HFF-Myc (cell line): Measurements from ENCODE around the gene POC1A.

ENCODE experiments used
- DNase-seq: peaks from one replicate; pipeline ENCODE4 v3.0.0-alpha.2; 2011; ENCODE audit warnings: low read depth; ENCODE audit errors: extremely low read depth
- H3K4me3 ChIP-seq: replicated peaks from 2 replicates; pipeline ENCODE4 v1.5.1; 2011; ENCODE audit warnings: low read depth, mild to moderate bottlenecking, control low read depth, low read length
- TF ChIP-seq, protein P1 (sequence below): IDR thresholded peaks from 2 replicates; pipeline ENCODE4 v1.5.1; 2012; ENCODE audit warnings: mild to moderate bottlenecking, low read depth, low read length, control low read depth; ENCODE audit errors: missing control alignments

Gene POC1A

GRCh38 chr3:52087731-52088130, 66.5 kb downstream of the POC1A start:
- H3K4me3 ChIP-seq, result no peak overlapping the region
- TF ChIP-seq, protein P1, sequence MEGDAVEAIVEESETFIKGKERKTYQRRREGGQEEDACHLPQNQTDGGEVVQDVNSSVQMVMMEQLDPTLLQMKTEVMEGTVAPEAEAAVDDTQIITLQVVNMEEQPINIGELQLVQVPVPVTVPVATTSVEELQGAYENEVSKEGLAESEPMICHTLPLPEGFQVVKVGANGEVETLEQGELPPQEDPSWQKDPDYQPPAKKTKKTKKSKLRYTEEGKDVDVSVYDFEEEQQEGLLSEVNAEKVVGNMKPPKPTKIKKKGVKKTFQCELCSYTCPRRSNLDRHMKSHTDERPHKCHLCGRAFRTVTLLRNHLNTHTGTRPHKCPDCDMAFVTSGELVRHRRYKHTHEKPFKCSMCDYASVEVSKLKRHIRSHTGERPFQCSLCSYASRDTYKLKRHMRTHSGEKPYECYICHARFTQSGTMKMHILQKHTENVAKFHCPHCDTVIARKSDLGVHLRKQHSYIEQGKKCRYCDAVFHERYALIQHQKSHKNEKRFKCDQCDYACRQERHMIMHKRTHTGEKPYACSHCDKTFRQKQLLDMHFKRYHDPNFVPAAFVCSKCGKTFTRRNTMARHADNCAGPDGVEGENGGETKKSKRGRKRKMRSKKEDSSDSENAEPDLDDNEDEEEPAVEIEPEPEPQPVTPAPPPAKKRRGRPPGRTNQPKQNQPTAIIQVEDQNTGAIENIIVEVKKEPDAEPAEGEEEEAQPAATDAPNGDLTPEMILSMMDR, result no peak
- no peak for DNase-seq

GRCh38 chr3:52086976-52087663, 67.1 kb downstream of the POC1A start:
- no peak overlapping the region for H3K4me3 ChIP-seq
- DNase-seq, result no peak
- TF ChIP-seq, protein P1, result no peak

- no peak overlapping the region for H3K4me3 ChIP-seq
- DNase-seq, result no peak
- TF ChIP-seq, protein P1, result no peak
Observed at GRCh38 chr3:52086461-52086860, 67.8 kb downstream of the POC1A start.

GRCh38 chr3:52085681-52086282, 68.4 kb downstream of the POC1A start:
- no peak for DNase-seq
- TF ChIP-seq, protein P1, result no peak
- no peak overlapping the region for H3K4me3 ChIP-seq

DNA sequence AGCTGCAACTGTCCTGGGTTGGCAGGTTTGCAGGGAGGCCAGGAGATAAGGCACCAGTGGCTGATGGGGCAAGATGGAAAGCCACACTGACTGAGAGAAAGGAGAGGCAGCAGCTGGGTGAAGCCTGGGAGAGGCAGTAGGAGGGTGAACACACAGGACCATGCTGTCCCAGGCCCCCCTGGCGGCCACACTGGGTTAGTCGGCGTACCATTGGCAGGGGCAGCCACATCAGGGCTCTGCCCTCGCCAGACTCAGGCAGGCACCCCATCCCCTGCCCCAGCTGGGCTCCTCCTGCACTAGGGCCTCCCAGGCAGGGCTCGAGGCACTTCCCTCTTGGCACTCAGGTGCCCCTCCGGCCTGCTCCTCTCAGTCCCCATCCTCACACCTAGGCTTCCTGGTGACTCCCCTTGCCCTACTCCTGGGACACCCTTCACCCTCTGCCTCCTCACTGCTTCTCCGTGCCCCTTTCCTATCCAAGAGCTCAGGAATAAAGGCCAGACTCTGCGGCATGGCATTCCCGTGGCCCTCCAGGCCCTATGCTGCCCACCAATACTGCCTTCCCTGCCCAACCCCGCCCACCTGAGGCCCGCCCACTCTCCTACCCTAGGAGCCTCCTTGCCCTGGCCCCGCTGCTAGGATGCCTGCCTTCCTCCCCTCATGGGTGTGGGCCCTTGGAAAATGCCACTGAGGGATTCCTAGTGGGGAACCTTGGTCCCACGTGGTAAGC, 69.1 kb downstream of the POC1A start:
- TF ChIP-seq, protein P1, result no peak
- no peak overlapping the region for H3K4me3 ChIP-seq
- no peak for DNase-seq

DNA sequence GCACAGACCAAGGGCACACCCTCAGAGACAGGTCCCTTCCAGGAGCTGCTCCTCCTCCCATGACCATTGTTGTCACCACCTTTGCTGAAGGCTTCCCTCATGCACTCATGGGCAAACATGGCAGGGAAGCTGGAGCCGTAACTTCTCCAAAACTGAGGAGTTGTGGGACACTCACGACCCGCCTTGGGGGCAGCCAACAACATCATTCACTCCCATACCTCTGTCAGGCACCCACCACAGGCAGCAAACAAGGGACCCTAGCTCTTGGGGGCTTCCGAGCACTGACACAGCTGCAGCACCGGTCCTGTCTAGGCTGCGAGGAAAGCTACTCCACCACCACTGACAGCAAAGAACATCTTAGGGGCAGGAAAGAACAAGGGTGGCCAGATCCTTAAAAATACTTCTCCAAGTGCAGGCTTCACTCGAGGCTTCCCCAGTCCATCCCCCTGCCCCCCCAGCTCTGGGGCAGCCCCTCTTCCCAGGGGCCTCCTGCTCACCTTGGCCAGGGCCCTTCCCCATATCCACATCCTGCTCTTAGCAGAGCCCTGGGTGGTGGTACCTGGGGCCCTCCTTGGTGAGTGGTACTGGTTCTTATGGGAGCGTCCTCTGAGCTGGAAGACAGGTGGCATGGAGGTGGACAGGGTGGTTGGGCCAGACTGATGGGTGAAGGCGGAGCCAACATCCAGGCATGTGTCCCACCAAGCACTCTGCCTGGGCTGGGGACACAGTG, 69.8 kb downstream of the POC1A start:
- H3K4me3 ChIP-seq, result no peak overlapping the region
- no peak for DNase-seq
- TF ChIP-seq, protein P1, result no peak
